ENCODE data around the gene PLCL2.

DNA sequence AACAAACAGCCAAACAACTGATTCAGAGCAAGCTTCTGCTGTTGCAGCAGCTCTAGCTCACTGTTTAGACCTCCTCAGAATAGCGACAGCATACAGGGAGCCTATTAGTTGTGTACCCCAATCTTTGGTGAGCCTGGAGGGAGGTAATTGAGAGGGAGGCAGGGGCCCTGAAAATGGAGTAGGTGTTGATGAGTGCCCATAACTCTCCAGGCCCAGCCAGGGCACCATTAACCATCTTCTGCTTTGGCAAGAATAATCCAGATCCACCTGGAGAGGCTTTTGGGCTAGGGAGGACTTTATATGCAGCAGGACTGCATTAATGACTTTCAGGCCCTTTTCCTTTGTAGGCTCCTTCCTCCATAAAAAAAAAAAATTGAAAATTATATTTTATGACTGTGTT, 20.9 kb downstream of the PLCL2 start:
- no peak for TF ChIP-seq POLR2A (IDR thresholded peaks at IDR 0.05)
- TF ChIP-seq, protein P1, sequence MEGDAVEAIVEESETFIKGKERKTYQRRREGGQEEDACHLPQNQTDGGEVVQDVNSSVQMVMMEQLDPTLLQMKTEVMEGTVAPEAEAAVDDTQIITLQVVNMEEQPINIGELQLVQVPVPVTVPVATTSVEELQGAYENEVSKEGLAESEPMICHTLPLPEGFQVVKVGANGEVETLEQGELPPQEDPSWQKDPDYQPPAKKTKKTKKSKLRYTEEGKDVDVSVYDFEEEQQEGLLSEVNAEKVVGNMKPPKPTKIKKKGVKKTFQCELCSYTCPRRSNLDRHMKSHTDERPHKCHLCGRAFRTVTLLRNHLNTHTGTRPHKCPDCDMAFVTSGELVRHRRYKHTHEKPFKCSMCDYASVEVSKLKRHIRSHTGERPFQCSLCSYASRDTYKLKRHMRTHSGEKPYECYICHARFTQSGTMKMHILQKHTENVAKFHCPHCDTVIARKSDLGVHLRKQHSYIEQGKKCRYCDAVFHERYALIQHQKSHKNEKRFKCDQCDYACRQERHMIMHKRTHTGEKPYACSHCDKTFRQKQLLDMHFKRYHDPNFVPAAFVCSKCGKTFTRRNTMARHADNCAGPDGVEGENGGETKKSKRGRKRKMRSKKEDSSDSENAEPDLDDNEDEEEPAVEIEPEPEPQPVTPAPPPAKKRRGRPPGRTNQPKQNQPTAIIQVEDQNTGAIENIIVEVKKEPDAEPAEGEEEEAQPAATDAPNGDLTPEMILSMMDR (IDR thresholded peaks at IDR 0.05) = no peak
